MCF 10A (cell line): ENCODE measurements around the gene ANKIB1. TPM values are rescaled to one million over a fixed set of nuclear protein-coding genes. Genes with fewer than 3 reads are reported as not detected.

Experiments used
- BruUV-seq: library from RNA; stranded (reverse); fragments of 400-500 nt; replicated peaks from 2 replicates; lab custom pipeline; 2021; lab: Mats Ljungman, UMichigan
- CTCF ChIA-PET: fragments of 300-600 bp; sonication (Branson Sonifier 250); formaldehyde crosslinking; extraction: SDS; loops from one replicate; lab custom pipeline; 2021; ENCODE audit warnings: antibody characterized with exemption, inconsistent platforms; lab: Yijun Ruan, JAX
- POLR2A ChIA-PET: fragments of 300-600, 350-650 bp; sonication (Branson Sonifier 250); formaldehyde crosslinking; extraction: SDS; loops from one replicate; lab custom pipeline; 2020; ENCODE audit warnings: antibody characterized with exemption, inconsistent platforms; lab: Yijun Ruan, JAX
- DNase-seq: peaks from one replicate; pipeline ENCODE4 v3.0.0-alpha.2; 2018; ENCODE audit not compliant: unreplicated experiment
- H3K27ac Mint-ChIP-seq: one replicate; pipeline ENCODE4 v1.8.0; 2022; ENCODE audit warnings: mild to moderate bottlenecking, low read depth, mixed read lengths; ENCODE audit not compliant: unreplicated experiment
- H3K27me3 Mint-ChIP-seq: one replicate; pipeline ENCODE4 v1.8.0; 2022; ENCODE audit warnings: mixed read lengths; ENCODE audit not compliant: insufficient read depth, unreplicated experiment
- H3K36me3 Mint-ChIP-seq: one replicate; pipeline ENCODE4 v1.8.0; 2022; ENCODE audit warnings: mild to moderate bottlenecking, moderate library complexity, mixed read lengths; ENCODE audit not compliant: insufficient read depth, unreplicated experiment
- H3K4me1 Mint-ChIP-seq: one replicate; pipeline ENCODE4 v1.8.0; 2022; ENCODE audit warnings: mixed read lengths; ENCODE audit not compliant: insufficient read depth, unreplicated experiment
- H3K4me3 Mint-ChIP-seq: one replicate; pipeline ENCODE4 v1.8.0; 2022; ENCODE audit warnings: mild to moderate bottlenecking, moderate library complexity, mixed read lengths; ENCODE audit not compliant: unreplicated experiment
- H3K9me3 Mint-ChIP-seq: one replicate; pipeline ENCODE4 v1.8.0; 2022; ENCODE audit warnings: mixed read lengths; ENCODE audit not compliant: unreplicated experiment
- CTCF ChIP-seq: fragments of 200-600 bp; IDR thresholded peaks from one replicate; pipeline ENCODE4 v1.8.0; 2022; ENCODE audit warnings: antibody characterized with exemption, mild to moderate bottlenecking; ENCODE audit not compliant: unreplicated experiment
- intact Hi-C: fragments of 100-400 bp; cut with micrococcal nuclease; formaldehyde crosslinking; loops from 2 replicates; pipeline ENCODE4 v1.14.1; 2022
- total RNA-seq: library from RNA; stranded (reverse); gene quantifications from 2 replicates; pipeline ENCODE4 v1.2.3, GENCODE V29; 2022

ANKIB1 gene
- total RNA-seq, 1 experiment from 2014 or later: 33.0 TPM

GRCh38 chr7:92296235-92296634 is 50.5 kb downstream of the ANKIB1 start:
- peaks cover 14% of the 10 kb centered on the region for H3K4me1 Mint-ChIP-seq
- intact Hi-C loops: no loop called here
- POLR2A ChIA-PET: interaction anchor here (0.7 to 0.9 kb wide), 3 partner anchors 50 to 219 kb away, joined by 3 to 7 read pairs (median 3); partner anchors contain the start of genes ANKIB1 and KRIT1
- CTCF ChIA-PET: no interaction called here
- TF ChIP-seq CTCF: no peak
- no TSS peak for BruUV-seq
- no peak for DNase-seq
- H3K9me3 Mint-ChIP-seq: no peaks in the 10 kb centered on the region
- H3K27ac Mint-ChIP-seq: no peak overlapping the region
- H3K4me3 Mint-ChIP-seq: no peak overlapping the region
- H3K27me3 Mint-ChIP-seq: no peaks in the 10 kb centered on the region
- H3K36me3 Mint-ChIP-seq: peaks cover 12% of the 10 kb centered on the region

GRCh38 chr7:92296880-92297445 is 51.2 kb downstream of the ANKIB1 start:
- H3K4me3 Mint-ChIP-seq: no peak overlapping the region
- no peak overlapping the region for H3K27ac Mint-ChIP-seq
- CTCF ChIA-PET: interaction anchor here (0.6 kb wide), 1 partner anchor 219 kb away, joined by 5 read pairs; no protein-coding TSS in a partner anchor
- no peaks in the 10 kb centered on the region for H3K27me3 Mint-ChIP-seq
- TF ChIP-seq CTCF: no peak
- no peaks in the 10 kb centered on the region for H3K9me3 Mint-ChIP-seq
- no TSS peak for BruUV-seq
- H3K36me3 Mint-ChIP-seq: peaks cover 12% of the 10 kb centered on the region
- intact Hi-C loops: no loop called here
- POLR2A ChIA-PET: interaction anchor here (0.7 to 1.0 kb wide), 2 partner anchors 11 to 220 kb away, joined by 3 read pairs; no protein-coding TSS in a partner anchor
- peaks cover 10% of the 10 kb centered on the region for H3K4me1 Mint-ChIP-seq
- no peak for DNase-seq

GRCh38 chr7:92297736-92298135 is 52.0 kb downstream of the ANKIB1 start:
- intact Hi-C loops: no loop called here
- H3K4me3 Mint-ChIP-seq: no peak overlapping the region
- H3K27me3 Mint-ChIP-seq: no peaks in the 10 kb centered on the region
- no TSS peak for BruUV-seq
- H3K4me1 Mint-ChIP-seq: peaks cover 8% of the 10 kb centered on the region
- POLR2A ChIA-PET: interaction anchor here (1.0 kb wide), 1 partner anchor 10 kb away, joined by 3 read pairs; no protein-coding TSS in a partner anchor
- no peak for TF ChIP-seq CTCF
- no peak for DNase-seq
- H3K9me3 Mint-ChIP-seq: no peaks in the 10 kb centered on the region
- peaks cover 12% of the 10 kb centered on the region for H3K36me3 Mint-ChIP-seq
- CTCF ChIA-PET: interaction anchor here (0.7 kb wide), 1 partner anchor 8 kb away, joined by 3 read pairs; no protein-coding TSS in a partner anchor
- H3K27ac Mint-ChIP-seq: no peak overlapping the region

- H3K4me3 Mint-ChIP-seq: no peak overlapping the region
- POLR2A ChIA-PET: interaction anchor here (1.1 kb wide), 1 partner anchor 11 kb away, joined by 3 read pairs; no protein-coding TSS in a partner anchor
Measured at GRCh38 chr7:92303761-92304160, 58.0 kb downstream of the ANKIB1 start.

More at GRCh38 chr7:92303761-92304160, 58.0 kb downstream of the ANKIB1 start:
- CTCF ChIA-PET: interaction anchor here (0.6 to 0.7 kb wide), 3 partner anchors 120 to 387 kb away, joined by 3 read pairs; no protein-coding TSS in a partner anchor
- Mint-ChIP-seq H3K27ac (no peak overlapping the region), H3K36me3 (peaks cover 28% of the 10 kb centered on the region), H3K4me1 (no peaks in the 10 kb centered on the region), H3K27me3 (no peaks in the 10 kb centered on the region), H3K9me3 (no peaks in the 10 kb centered on the region)
- intact Hi-C loops: no loop called here
- no peak for TF ChIP-seq CTCF
- no peak for DNase-seq
- no TSS peak for BruUV-seq
